Stimulated activated CD4-positive, alpha-beta T cell treated with anti-CD3 and anti-CD28 coated beads, Interleukin-12 subunit alpha, Interleukin-12 subunit beta, amount 100 ng/mL, for 4 hours (primary cell): ENCODE measurements around the gene TERT.
"Not testable (repeated sequence)": the region's sequence is repeated elsewhere in the genome, so short reads cannot be mapped to it uniquely, and the experiment has no call there.

ENCODE experiments used
- DNase-seq: peaks from one replicate; pipeline ENCODE4 v3.0.0-alpha.2; 2020

The TERT gene

GRCh38 chr5:1294835-1295649 lies at the start of gene TERT:
Gene TERT, minus strand, starts transcription at chr5:1295068. Its CDS starts 79 bp downstream, at chr5:1294989.
- peak; percentile 92 for DNase-seq

GRCh38 chr5:1343931-1344901 lies 49.3 kb upstream of the TERT start:
- peak; percentile 28 for DNase-seq

DNA sequence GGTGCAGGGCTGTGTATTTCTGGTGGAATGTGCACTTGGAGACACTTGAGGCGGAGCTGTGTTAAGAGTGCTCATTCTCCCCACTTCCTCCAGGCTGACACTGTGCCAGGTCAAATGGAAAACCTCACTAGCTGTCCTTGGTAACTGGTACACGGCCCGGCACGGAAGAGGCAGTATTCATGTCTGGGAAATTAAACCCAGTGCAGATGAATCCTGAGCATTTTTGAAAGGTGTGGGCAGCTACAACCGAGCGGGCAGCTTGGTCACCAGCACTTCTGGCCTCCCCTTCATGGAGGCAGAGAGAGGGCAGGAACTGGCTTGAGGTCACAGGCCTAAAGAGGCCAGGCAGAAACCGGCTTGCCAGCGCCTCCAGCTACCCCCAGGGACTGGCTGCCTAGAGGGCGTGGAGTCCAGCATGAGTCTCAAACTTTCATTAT lies 48.5 kb upstream of the TERT start:
- DNase-seq = no peak

DNA sequence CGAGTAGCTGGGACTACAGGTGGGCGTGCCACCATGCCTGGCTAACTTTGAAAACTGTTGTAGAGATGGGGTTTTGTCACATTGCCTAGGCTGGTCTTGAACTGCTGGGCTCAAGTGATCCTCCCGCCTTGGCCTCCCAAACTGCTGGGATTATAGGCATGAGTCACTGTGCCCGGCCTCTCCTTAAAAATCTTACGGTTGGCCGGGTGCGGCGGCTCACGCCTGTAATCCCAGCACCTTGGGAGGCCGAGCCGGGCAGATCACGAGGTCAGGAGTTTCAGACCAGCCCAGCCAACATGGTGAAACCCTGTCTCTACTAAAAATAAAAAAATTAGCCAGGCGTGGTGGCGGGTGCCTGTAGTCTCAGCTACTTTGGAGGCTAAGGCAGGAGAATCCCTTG lies 47.8 kb upstream of the TERT start:
- not testable (repeated sequence) for DNase-seq

DNA sequence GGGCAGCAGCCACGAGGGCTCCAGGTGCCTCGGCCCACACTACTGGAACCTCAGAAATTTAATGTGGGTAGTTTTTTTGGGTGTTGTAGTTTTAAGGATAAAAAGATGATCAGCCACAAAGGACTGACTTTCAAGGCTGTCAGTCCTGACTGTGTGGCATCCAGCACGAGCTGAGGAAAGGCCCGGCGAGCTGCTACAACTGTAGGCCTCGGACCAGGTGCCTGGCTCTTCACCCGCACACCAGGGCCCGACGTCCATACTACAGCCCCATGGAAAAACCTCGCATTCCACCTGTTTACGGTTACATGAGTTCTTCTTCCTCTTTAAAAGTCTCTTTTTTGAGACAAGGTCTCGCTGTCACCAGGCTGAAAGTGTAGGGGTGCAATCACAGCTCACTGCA lies 47.4 kb upstream of the TERT start:
- DNase-seq = no peak

DNA sequence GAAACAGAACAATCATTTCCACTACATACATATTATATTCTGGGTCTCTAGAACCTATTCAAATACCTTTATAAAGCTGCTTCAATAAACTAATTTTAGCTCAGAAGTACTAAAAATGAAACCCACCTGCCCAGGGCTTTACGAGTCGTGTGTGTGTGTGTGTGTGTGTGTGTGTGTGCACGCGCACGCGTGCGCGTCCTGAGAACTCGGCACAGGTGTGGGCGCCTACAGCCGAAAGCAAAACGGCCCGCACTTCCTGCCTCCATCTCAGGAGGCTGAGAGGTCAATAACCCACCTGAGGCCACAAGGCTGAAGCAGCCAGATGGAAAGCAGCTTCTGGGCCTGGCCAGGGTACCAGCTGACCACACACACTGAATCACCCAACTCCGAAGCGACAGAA lies 47.0 kb upstream of the TERT start:
- no peak for DNase-seq

GRCh38 chr5:1339818-1340210 lies 44.9 kb upstream of the TERT start:
- not testable (repeated sequence) for DNase-seq

DNA sequence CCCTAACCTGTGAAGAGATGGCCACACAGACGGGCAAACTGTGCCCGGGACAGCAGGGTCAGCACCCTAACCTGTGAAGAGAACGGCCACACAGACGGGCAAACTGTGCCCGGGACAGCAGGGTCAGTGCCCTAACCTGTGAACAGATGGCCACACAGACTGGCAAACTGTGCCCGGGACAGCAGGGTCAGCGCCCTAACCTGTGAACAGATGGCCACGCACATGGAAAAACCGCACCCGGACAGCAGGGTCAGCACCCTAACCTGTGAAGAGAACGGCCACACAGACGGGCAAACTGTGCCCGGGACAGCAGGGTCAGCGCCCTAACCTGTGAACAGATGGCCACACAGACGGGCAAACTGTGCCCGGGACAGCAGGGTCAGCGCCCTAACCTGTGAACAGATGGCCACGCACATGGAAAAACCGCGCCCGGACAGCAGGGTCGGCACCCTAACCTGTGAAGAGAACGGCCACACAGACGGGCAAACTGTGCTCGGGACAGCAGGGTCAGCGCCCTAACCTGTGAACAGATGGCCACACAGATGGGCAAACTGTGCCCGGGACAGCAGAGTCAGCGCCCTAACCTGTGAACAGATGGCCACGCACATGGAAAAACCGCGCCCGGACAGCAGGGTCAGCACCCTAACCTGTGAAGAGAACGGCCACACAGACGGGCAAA lies 44.4 kb upstream of the TERT start:
- not testable (repeated sequence) for DNase-seq

DNA sequence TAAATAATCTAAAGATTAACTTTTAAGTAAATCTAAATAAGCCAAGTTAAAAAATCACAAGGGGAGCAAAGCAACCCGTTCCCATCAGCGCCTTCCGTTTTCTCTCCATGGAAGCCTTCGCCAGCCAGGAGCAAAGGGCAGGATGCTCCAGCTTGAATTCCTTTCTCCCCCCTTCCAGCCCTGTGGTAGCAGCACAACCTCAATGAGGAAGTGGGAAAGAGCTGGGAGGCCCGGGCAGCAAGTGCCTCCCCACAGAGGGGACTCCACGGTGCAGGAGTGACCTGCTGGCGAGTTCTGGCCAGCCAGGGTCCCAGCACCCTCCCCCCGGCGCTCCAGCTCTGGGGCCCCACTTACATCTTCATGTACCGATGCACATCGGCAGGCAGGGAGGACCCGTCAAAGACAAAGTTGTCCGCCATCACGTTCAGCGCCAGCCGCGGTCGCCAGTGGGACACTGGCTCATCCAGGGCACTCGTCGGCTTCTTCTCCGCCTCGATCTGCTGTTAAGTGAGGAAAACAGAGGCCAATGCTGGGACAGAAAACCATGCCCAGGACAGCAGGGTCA lies 43.7 kb upstream of the TERT start:
- no peak for DNase-seq

GRCh38 chr5:1338196-1338490 lies 43.3 kb upstream of the TERT start:
- no peak for DNase-seq

DNA sequence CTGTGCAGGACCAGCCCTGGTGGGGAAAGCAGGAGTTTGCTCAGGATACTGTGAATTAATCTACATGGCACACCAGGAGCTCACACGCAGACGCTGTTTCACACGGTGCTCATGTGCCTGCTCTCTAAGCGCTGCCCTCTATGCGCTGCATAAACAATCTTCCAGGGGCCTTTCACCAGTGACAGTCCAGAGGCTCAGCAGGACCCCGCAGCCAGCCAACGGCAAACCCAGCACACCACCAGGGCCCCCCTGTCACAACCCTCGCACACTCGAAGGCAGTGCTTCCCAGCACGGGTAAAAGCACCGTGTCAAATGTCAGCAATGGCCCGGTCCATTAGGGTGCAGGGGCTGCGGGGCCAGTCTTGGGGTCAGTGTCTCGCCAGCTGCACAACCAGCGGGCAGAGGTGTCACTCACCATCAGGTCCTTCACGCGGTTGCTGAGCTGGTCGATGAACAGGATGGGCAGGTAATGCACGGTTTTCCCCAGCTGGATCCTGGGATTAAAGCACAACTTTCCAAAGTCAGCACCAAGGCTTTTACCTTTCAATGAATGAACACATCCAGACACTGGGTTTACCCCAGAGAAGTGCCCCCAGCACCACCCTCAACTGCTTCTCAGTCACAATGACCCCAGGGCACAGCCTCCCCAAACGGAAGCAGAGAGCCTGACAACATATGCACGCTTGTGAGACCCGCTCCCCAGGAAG lies 42.8 kb upstream of the TERT start:
- no peak for DNase-seq

- DNase-seq = no peak
Measured at GRCh38 chr5:1336749-1337488, 42.1 kb upstream of the TERT start.

DNA sequence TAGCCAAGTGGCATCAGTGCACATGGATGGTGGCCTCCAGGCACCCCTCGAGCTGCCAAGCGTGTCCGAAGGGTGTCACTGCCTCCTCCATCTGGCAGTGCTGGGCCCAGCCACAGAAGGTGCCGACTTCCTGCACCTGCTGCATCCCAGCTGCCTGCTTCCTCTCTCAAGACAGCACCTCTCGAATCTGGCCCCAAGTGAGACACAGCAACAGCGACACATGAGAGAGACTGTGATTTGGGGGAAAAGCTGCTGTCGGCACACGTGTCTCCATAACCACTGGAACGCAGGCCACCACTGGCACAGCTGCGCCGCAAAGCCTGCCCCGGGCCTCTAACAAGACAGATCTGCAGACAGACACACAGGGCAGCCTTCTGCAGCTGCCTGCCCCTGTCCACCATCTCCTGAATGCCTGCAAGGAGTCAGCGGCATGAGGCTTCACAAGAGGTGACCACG lies 41.3 kb upstream of the TERT start:
- no peak for DNase-seq

DNA sequence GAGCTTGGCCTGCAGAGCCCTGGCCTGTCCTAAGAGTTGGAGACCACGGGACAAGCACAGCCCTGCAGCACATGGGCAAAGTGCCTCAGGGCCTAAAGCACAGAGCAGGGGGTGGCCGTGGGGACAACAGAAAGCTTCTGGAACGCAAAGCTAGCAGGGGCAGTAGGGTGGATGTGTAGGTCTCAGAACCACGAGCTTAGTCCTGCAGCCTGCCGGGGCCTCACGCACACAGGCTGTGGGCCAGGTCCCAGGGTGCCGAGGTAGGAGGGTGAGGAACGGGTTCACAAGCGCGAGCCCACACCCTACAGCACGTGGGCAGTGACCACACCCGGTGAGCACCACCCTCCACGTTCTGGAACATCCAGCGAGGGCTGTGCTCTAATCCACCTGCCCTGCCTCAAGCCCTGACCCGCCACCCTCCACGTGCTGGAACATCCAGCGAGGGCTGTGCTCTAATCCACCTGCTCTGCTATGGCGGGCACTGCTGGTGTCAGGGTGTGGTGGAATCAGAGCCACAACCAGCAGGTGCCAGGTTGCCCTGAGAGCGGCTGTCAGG lies 40.8 kb upstream of the TERT start:
- DNase-seq = no peak

DNA sequence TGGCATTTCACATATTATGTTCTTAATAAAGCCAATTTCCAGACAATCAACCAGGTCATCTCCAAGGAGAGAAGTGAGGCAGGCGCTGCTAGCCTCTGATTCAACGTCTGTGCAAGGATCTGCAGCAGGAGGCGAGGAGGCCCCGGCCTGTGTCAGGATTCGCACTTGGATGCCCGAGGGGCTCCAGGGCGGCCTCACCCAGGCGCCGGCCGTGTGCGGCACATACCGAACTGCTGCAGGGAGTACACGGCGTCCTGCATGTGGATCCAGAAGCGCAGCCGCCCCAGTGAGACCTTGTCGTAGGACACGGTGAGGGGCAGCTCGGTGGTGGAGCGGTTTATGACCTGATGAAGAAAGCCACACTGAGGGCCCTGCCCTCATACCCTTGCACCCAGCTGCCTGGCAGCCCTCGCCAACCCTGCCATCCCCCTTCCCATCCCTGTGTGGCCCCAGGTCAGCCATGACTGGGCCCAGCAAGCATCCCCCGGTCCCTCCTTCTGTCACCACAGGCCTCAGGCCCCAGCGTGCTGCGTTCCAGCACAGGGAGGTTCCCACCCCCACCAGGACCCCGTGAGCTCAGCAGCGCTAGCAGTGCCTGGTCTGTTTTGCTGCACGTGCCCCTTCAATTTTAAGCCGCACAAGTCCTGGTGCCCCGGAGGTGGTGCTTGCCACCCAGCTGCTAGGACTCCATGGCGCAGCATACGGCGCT lies 40.1 kb upstream of the TERT start:
- DNase-seq = no peak

DNA sequence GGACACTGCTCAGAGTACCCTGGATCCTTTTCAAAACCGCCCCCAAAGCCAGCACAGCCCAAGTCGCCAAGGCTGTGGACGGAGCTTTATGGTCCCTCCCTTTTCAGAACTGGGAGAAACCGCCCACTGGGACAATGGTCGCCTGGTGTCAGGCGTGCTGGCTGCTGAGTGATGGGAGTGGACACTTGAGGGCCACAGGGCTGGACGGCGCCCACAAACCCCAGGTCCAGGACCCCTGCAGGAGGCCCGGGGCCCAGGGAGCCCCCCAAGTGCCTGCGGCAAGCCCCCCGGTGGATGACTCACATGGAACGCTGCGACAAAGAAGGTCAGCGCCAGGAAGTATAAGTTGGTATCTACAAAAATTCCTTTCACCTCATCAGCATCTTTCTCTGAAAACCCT lies 39.1 kb upstream of the TERT start:
- no peak for DNase-seq

- DNase-seq = not testable (repeated sequence)
Measured at GRCh38 chr5:1333286-1333685, 38.4 kb upstream of the TERT start.

DNA sequence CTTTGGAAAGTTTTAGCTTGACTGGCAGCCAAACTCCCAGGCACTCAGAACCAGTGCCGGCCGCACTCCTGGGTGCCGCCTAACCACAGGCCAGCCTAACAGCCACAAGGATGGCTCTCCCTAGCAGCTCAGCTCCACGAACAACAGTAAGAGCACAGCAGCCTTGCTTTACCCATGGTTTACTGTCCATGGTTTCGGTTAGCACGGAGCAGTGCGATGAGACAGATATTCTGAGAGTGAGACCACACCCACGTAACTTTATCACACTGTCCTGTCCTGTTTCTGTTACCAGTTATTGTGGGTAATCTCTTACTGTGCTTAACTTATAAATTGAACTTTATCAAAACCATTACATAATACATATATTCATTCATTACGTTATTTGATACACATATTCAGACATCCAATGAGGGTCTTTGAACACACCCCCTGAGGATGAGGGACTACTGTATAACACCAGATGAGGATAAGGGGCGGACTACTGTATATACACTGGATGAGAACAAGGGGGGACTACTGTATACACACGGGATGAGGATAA lies 37.7 kb upstream of the TERT start:
- DNase-seq = no peak

DNA sequence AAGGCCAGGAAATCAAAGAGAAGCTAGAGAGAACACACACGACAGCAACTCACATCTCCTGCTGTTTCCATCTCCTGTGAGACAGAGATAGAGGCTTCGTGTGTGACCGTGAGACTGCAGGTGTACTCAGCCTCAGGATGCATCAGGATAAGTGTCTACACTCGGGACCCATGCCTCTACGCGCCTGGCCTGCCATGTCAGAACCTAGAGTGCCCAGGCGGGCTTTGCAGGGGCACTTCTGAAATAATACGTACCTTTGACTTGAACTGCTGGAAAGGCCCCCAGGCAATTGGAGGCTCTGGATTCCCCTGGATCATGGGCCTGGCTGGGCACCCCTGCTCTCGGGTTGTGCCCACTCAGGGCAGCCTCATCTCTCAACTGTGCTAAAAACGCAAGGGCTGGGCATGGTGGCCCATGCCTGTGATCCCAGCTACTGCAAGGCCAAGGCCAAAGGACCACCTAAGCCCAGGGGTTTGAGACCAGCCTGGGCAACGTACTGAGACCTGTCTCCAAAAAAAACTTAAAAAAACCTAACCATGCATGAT lies 37.1 kb upstream of the TERT start:
- no peak for DNase-seq
